HL-60 (cell line): ENCODE measurements around the gene PGD.

Experiments used
- DNase-seq, 2 experiments: peaks; one replicate each; pipeline ENCODE4 v3.0.0-alpha.2; 2010 to 2020; ENCODE audit warnings: low read depth in 1 of 2, low spot score in 1 of 2
- H3K27ac ChIP-seq: fragments of 250-450 bp; sonication (Bioruptor Pico); replicated peaks from 2 replicates; pipeline ENCODE4 v1.5.1; 2020; ENCODE audit warnings: mild to moderate bottlenecking, moderate library complexity
- H3K27me3 ChIP-seq: fragments of 250-450 bp; sonication (Bioruptor Pico); 2 replicates; pipeline ENCODE4 v1.5.1; 2021; ENCODE audit warnings: mild to moderate bottlenecking, moderate library complexity; ENCODE audit not compliant: insufficient read depth, poor library complexity, severe bottlenecking
- H3K4me3 ChIP-seq: replicated peaks from 2 replicates; pipeline ENCODE4 v1.5.1; 2011; ENCODE audit warnings: mild to moderate bottlenecking, control low read depth, low read length; ENCODE audit not compliant: insufficient read depth
- GABPA ChIP-seq: IDR thresholded peaks from 2 replicates; pipeline ENCODE4 v1.6.1; 2012; ENCODE audit warnings: low read depth
- POLR2AphosphoS5 ChIP-seq: IDR thresholded peaks from 2 replicates; pipeline ENCODE4 v1.6.1; 2012; ENCODE audit warnings: low read depth
- SPI1 ChIP-seq: IDR thresholded peaks from 2 replicates; pipeline ENCODE4 v1.6.1; 2012; ENCODE audit warnings: low read depth, mild to moderate bottlenecking, borderline replicate concordance
- TF ChIP-seq, protein P1 (sequence below): IDR thresholded peaks from 2 replicates; pipeline ENCODE4 v1.6.1; 2012; ENCODE audit warnings: low read depth; ENCODE audit not compliant: insufficient replicate concordance
- TF ChIP-seq, protein P2 (sequence below): IDR thresholded peaks from one replicate; pipeline ENCODE4 v1.5.1; 2011; ENCODE audit warnings: low read length, control low read depth, inconsistent platforms; ENCODE audit not compliant: insufficient read depth

The PGD gene

DNA sequence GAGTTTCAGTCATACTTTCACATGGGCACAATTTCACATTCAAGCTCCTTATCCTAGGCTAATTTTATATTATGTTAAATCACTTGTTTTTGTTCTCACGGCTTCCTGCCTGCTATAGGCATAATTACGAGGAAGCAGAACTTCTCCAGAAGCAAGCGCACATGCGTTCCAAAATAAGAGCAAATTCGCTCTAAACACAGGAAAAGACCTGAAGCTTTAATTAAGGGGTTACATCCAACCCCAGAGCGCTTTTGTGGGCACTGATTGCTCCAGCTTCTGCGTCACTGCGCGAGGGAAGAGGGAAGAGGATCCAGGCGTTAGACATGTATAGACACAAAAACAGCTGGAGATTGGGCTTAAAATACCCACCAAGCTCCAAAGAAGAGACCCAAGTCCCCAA is 50.9 kb downstream of the PGD start, which contains the start of gene CORT:
CORT (plus strand) TSS at position 281 of the 400 bp plus-strand sequence. CDS start 193 bp downstream, outside the sequence.
- TF ChIP-seq, protein P1, sequence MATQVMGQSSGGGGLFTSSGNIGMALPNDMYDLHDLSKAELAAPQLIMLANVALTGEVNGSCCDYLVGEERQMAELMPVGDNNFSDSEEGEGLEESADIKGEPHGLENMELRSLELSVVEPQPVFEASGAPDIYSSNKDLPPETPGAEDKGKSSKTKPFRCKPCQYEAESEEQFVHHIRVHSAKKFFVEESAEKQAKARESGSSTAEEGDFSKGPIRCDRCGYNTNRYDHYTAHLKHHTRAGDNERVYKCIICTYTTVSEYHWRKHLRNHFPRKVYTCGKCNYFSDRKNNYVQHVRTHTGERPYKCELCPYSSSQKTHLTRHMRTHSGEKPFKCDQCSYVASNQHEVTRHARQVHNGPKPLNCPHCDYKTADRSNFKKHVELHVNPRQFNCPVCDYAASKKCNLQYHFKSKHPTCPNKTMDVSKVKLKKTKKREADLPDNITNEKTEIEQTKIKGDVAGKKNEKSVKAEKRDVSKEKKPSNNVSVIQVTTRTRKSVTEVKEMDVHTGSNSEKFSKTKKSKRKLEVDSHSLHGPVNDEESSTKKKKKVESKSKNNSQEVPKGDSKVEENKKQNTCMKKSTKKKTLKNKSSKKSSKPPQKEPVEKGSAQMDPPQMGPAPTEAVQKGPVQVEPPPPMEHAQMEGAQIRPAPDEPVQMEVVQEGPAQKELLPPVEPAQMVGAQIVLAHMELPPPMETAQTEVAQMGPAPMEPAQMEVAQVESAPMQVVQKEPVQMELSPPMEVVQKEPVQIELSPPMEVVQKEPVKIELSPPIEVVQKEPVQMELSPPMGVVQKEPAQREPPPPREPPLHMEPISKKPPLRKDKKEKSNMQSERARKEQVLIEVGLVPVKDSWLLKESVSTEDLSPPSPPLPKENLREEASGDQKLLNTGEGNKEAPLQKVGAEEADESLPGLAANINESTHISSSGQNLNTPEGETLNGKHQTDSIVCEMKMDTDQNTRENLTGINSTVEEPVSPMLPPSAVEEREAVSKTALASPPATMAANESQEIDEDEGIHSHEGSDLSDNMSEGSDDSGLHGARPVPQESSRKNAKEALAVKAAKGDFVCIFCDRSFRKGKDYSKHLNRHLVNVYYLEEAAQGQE: no peak
- H3K27ac ChIP-seq: no peak within 1 kb of the TSS
- H3K27me3 ChIP-seq: no peaks in the 10 kb centered on the region
- no peak for DNase-seq
- no peak within 1 kb of the TSS for H3K4me3 ChIP-seq

DNA sequence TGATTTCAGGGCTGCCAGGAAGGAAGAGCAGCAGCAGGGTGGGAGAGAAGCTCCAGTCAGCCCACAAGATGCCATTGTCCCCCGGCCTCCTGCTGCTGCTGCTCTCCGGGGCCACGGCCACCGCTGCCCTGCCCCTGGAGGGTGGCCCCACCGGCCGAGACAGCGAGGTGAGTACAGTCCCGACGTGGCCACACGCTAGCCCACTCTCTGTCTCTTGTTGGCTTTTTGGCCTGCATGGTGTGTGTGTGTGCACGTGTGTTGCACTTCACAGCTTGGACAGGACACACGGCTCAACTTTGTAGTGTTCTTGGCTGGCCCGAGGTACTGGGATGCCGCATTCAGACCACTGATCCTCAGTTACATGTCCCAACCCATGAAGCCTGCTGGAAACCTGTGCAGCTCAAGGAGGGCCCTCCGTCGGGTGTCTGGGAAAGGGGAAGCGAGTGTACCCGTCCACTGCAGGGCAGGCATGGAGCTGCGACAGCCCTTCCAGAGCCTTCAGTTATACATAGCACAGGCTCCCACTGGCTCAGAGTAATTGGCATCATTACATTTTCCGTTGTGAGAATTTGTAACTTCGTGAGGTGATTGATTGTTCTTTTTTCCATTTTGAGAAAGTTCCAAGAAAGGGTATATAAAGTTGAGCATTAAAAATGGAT is 51.4 kb downstream of the PGD start:
- H3K27ac ChIP-seq: no peak overlapping the region

DNA sequence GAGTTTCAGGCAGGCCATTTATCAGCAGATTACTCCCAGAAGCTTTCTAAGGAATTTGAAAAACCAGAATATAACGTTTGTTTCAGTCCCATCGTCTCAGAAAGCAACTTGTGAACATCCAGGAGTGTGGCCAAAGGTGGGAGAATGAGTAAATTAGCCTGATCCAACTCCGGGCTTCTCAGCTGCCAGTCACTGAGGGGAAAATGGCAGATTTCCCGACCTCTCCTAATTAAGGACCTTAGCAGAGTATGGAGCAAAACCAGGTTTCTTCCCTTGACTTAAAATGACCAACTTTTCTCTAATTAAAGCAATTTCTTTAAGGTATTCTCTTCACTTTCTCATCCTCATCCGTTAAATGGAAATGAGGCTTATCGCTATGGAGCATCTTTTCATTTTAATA is 52.0 kb downstream of the PGD start:
- Histone ChIP-seq H3K27me3 (no peaks in the 10 kb centered on the region), H3K4me3 (no peak overlapping the region), H3K27ac (no peak overlapping the region)
- TF ChIP-seq SPI1 (no peak), GABPA (no peak), POLR2AphosphoS5 (no peak)
- TF ChIP-seq, protein P1: no peak
- TF ChIP-seq, protein P2, sequence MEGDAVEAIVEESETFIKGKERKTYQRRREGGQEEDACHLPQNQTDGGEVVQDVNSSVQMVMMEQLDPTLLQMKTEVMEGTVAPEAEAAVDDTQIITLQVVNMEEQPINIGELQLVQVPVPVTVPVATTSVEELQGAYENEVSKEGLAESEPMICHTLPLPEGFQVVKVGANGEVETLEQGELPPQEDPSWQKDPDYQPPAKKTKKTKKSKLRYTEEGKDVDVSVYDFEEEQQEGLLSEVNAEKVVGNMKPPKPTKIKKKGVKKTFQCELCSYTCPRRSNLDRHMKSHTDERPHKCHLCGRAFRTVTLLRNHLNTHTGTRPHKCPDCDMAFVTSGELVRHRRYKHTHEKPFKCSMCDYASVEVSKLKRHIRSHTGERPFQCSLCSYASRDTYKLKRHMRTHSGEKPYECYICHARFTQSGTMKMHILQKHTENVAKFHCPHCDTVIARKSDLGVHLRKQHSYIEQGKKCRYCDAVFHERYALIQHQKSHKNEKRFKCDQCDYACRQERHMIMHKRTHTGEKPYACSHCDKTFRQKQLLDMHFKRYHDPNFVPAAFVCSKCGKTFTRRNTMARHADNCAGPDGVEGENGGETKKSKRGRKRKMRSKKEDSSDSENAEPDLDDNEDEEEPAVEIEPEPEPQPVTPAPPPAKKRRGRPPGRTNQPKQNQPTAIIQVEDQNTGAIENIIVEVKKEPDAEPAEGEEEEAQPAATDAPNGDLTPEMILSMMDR: no peak
- no peak for DNase-seq

More for the DNA sequence above, 51.4 kb downstream of the PGD start:
- Histone ChIP-seq H3K4me3 (no peak overlapping the region), H3K27me3 (no peaks in the 10 kb centered on the region)
- no peak for DNase-seq
- TF ChIP-seq GABPA (no peak), POLR2AphosphoS5 (no peak), SPI1 (no peak)
- TF ChIP-seq, protein P1: no peak
- TF ChIP-seq, protein P2: no peak
